Stomach (tissue), 9 donors: ENCODE measurements around the gene ZBTB39. TPM values are rescaled to one million over a fixed set of nuclear protein-coding genes. Genes with fewer than 3 reads are reported as not detected.

ENCODE experiments used
- DNase-seq, 2 donors: peaks; one replicate each; pipeline versions ENCODE4 v3.0.0 to v3.0.0-alpha.2; 2013 to 2019
- H3K27ac ChIP-seq, 5 donors: fragments of 200-600 bp in 4 of 5; sonication (generic) in 4 of 5; one replicate each; pipeline ENCODE4 v1.5.1; 2013 to 2019; ENCODE audit warnings: mild to moderate bottlenecking in 1 of 5, moderate library complexity in 1 of 5
- H3K27me3 ChIP-seq, 3 donors: fragments of 200-600 bp; sonication (generic); one replicate each; pipeline ENCODE4 v1.5.1; 2017 to 2019; ENCODE audit warnings: mixed run types in 1 of 3
- H3K36me3 ChIP-seq, 4 donors: fragments of 200-600 bp; sonication (generic); 1 replicate in 3 of 4; 2 replicates in 1 of 4; pipeline ENCODE4 v1.5.1; 2016 to 2019
- H3K4me1 ChIP-seq, 4 donors: fragments of 200-600 bp; sonication (generic); one replicate each; pipeline ENCODE4 v1.5.1; 2016 to 2019
- H3K4me3 ChIP-seq, 4 donors: fragments of 200-600 bp; sonication (generic) in 3 of 4; one replicate each; pipeline ENCODE4 v1.5.1; 2016 to 2019; ENCODE audit warnings: mild to moderate bottlenecking in 1 of 4
- H3K9me3 ChIP-seq, 4 donors: fragments of 200-600 bp; sonication (generic); one replicate each; pipeline ENCODE4 v1.5.1; 2016 to 2019
- CTCF ChIP-seq, 7 experiments: fragments of 450-650 bp in 4 of 7; fragments of 200-600 bp in 3 of 7; sonication (generic) in 3 of 7; IDR thresholded peaks; one replicate each; pipeline ENCODE4 v1.5.1; 2016 to 2019; ENCODE audit warnings: antibody characterized with exemption in 7 of 7, control low read depth in 2 of 7, mild to moderate bottlenecking in 1 of 7
- EP300 ChIP-seq: sonication (generic); formaldehyde crosslinking; IDR thresholded peaks from one replicate; pipeline ENCODE4 v1.6.1; 2017; ENCODE audit warnings: antibody characterized with exemption
- POLR2A ChIP-seq, 4 donors: fragments of 450-650 bp; IDR thresholded peaks; one replicate each; pipeline ENCODE4 v1.6.1; 2016; ENCODE audit warnings: antibody characterized with exemption in 4 of 4, control low read depth in 2 of 4, mild to moderate bottlenecking in 1 of 4, moderate library complexity in 1 of 4
- POLR2AphosphoS5 ChIP-seq, 3 donors: sonication (generic); formaldehyde crosslinking; IDR thresholded peaks; one replicate each; pipeline ENCODE4 v1.6.1; 2016; ENCODE audit warnings: antibody characterized with exemption in 3 of 3
- WGBS, 5 donors: extraction: QIAGEN DNeasy Blood & Tissue Kit in 3 of 5; methylation state at CpG; one replicate each; pipeline versions ENCODE4 v1.1.5 to v1.1.7; 2013 to 2018; 5-methylcytosine and 5-hydroxymethylcytosine counted together
- intact Hi-C: fragments of 100-400 bp; cut with DNase I; formaldehyde crosslinking; loops from one replicate; pipeline ENCODE4 v1.15.1; 2023; ENCODE audit warnings: low total_unique reads
- polyA plus RNA-seq, 3 donors: library from polyadenylated mRNA; stranded (reverse); fragments of 200-250 nt; gene quantifications; one replicate each; pipeline ENCODE4 v1.2.3, GENCODE V29; 2013
- total RNA-seq, 5 donors: library from RNA; depleted of rRNA; stranded (reverse); fragments of >200 nt; gene quantifications; one replicate each; pipeline versions ENCODE4 v1.1.0 to v1.2.3, GENCODE V29; 2014 to 2016
- donor health status: healthy with polysubstance abuse.
- donor health status: Bipolar disorder and iron deficiency.
- donor health status: healthy.

The ZBTB39 gene
- total and polyA plus RNA-seq, 8 donors, result 1.2 to 7.6 (median 4.0) TPM

- 35 to 50% (median 47%) methylated on average over 6 to 7 of the region's 7 CpGs for WGBS, 5 donors
- intact Hi-C loops, result no loop called here
- Histone ChIP-seq H3K4me3 (no peak overlapping the region), H3K36me3 (peaks cover 0 to 12% (median 7%) of the 10 kb centered on the region in 4 donors), H3K27ac (peak overlapping the region in 2 of 5 donors; percentile 6 to 47), H3K27me3 (no peaks in the 10 kb centered on the region), H3K4me1 (peaks cover 0 to 33% (median 26%) of the 10 kb centered on the region in 4 donors), H3K9me3 (no peaks in the 10 kb centered on the region)
- DNase-seq, result no peak
- TF ChIP-seq POLR2AphosphoS5 (IDR thresholded peaks at IDR 0.05) (no peak), CTCF (IDR thresholded peaks at IDR 0.05) (no peak), POLR2A (IDR thresholded peaks at IDR 0.05) (no peak), EP300 (no peak)
Observed at GRCh38 chr12:56990648-56991318, 15.6 kb downstream of the ZBTB39 start.

- no peak for DNase-seq
- Histone ChIP-seq H3K27ac (no peak overlapping the region), H3K9me3 (no peaks in the 10 kb centered on the region), H3K4me3 (no peak overlapping the region), H3K27me3 (no peaks in the 10 kb centered on the region), H3K4me1 (peaks cover 0 to 33% (median 26%) of the 10 kb centered on the region in 4 donors), H3K36me3 (peaks cover 0 to 4% (median 2%) of the 10 kb centered on the region in 4 donors)
- TF ChIP-seq CTCF (IDR thresholded peaks at IDR 0.05), result no peak
- TF ChIP-seq POLR2A (IDR thresholded peaks at IDR 0.05), result no peak
- no peak for TF ChIP-seq EP300
- no peak for TF ChIP-seq POLR2AphosphoS5 (IDR thresholded peaks at IDR 0.05)
- 65 to 71% (median 66%) methylated on average over 7 of the region's 7 CpGs for WGBS, 5 donors
- intact Hi-C loops, result loop anchor here (5.0 kb wide), 1 partner anchor 233 kb away; no protein-coding TSS in a partner anchor
Observed at GRCh38 chr12:56989861-56990610, 16.3 kb downstream of the ZBTB39 start.

GRCh38 chr12:56988207-56988739, 18.1 kb downstream of the ZBTB39 start:
- no peaks in the 10 kb centered on the region for H3K27me3 ChIP-seq
- peaks cover 0 to 33% (median 26%) of the 10 kb centered on the region in 4 donors for H3K4me1 ChIP-seq
- H3K4me3 ChIP-seq, result no peak overlapping the region
- H3K9me3 ChIP-seq, result no peaks in the 10 kb centered on the region
- H3K36me3 ChIP-seq, result no peaks in the 10 kb centered on the region
- TF ChIP-seq POLR2A (IDR thresholded peaks at IDR 0.05), result no peak
- no peak for TF ChIP-seq CTCF (IDR thresholded peaks at IDR 0.05)
- TF ChIP-seq POLR2AphosphoS5 (IDR thresholded peaks at IDR 0.05), result no peak
- no peak for TF ChIP-seq EP300
- peak in 1 of 2 donors; percentile 33 for DNase-seq
- intact Hi-C loops, result loop anchor here (5.0 kb wide), 1 partner anchor 231 kb away; no protein-coding TSS in a partner anchor
- H3K27ac ChIP-seq, result no peak overlapping the region
- 40 to 47% (median 44%) methylated on average over 5 of the region's 5 CpGs for WGBS, 5 donors

- TF ChIP-seq CTCF (IDR thresholded peaks at IDR 0.05) (peak in 5 of 7 experiments; percentile 82 to 95 (median 94)), EP300 (no peak), POLR2AphosphoS5 (IDR thresholded peaks at IDR 0.05) (peak in 1 of 3 donors; percentile 52), POLR2A (IDR thresholded peaks at IDR 0.05) (no peak)
- Histone ChIP-seq H3K9me3 (no peaks in the 10 kb centered on the region), H3K36me3 (no peaks in the 10 kb centered on the region), H3K27ac (no peak overlapping the region), H3K4me3 (no peak overlapping the region), H3K27me3 (no peaks in the 10 kb centered on the region), H3K4me1 (peaks cover 0 to 33% (median 26%) of the 10 kb centered on the region in 4 donors)
- 19 to 28% (median 24%) methylated on average over 11 of the region's 11 CpGs for WGBS, 5 donors
- DNase-seq, result peak; percentile 81 to 90
- intact Hi-C loops, result loop anchor here (5.0 kb wide), 1 partner anchor 230 kb away; no protein-coding TSS in a partner anchor
Observed at GRCh38 chr12:56987551-56988053, 18.7 kb downstream of the ZBTB39 start.
